SIG-M5 treated with dmso at 0.1 percent for 504 hours (cell line): ENCODE measurements around the gene PIGQ.
"Not testable (repeated sequence)": the region's sequence is repeated elsewhere in the genome, so short reads cannot be mapped to it uniquely, and the experiment has no call there.

Experiments
- DNase-seq: peaks from one replicate; lab custom pipeline; 2025; ENCODE audit not compliant: unreplicated experiment; lab: John Stamatoyannopoulos, UW

Gene PIGQ

DNA sequence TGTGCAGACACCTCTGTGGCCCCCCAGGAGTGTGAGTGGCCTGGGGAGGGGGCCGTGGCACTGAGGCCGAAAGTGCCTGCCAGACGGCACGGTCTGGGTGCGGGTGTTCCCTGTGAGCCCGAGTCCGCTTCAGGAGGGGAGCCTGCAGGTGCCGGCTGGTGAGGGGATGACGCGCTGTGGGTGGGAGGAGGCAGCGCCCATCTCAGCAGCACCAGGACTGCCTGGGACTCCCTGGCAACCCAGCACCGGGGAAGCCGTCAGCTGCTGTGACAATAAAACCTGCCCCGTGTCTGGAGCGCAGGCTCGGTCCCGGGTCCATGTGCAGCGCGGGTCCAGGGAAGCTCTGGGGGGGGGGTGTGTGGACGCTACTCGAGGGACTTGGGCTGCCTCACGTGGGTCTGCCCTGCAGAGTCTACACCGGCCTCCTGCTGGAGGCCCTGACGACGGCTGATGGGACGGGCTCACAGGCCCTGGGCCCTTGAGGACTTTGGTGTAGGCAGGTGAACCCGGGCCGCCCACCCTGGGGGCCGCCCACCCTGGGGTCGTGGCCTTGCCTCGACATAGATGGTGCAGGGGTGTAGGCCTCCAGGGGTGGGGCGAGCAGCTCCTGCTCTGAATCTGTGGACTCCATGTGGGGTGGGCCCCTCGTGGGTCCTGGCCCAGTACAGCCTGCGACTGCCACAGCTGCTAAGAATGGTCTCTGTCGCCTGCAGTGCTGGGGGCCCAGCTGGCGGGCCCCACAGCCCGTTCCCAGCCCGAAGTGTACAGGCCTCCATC is 14.2 kb downstream of the PIGQ start:
- DNase-seq = no peak

DNA sequence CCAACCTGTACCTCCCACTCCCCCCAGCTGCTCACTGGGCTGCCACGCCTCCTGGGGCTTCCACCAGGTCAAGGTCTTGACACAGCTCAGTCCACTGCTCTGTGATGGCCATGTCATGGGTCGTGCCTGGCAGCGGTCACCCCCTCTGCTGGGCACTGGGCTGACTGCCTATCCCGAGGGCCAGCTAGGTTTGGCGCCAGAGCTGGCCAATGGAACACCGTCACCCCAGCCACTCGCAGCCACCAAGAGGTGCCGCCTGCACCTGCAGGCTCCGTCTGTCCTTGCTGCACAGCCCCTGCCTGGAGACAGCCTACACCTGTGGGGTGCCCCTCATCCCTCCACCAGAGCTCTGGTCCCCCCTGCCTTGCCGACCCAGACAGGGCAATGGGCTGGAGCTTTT is 15.6 kb downstream of the PIGQ start:
- no peak for DNase-seq

GRCh38 chr16:586047-586644 is 16.4 kb downstream of the PIGQ start:
- DNase-seq = no peak

DNA sequence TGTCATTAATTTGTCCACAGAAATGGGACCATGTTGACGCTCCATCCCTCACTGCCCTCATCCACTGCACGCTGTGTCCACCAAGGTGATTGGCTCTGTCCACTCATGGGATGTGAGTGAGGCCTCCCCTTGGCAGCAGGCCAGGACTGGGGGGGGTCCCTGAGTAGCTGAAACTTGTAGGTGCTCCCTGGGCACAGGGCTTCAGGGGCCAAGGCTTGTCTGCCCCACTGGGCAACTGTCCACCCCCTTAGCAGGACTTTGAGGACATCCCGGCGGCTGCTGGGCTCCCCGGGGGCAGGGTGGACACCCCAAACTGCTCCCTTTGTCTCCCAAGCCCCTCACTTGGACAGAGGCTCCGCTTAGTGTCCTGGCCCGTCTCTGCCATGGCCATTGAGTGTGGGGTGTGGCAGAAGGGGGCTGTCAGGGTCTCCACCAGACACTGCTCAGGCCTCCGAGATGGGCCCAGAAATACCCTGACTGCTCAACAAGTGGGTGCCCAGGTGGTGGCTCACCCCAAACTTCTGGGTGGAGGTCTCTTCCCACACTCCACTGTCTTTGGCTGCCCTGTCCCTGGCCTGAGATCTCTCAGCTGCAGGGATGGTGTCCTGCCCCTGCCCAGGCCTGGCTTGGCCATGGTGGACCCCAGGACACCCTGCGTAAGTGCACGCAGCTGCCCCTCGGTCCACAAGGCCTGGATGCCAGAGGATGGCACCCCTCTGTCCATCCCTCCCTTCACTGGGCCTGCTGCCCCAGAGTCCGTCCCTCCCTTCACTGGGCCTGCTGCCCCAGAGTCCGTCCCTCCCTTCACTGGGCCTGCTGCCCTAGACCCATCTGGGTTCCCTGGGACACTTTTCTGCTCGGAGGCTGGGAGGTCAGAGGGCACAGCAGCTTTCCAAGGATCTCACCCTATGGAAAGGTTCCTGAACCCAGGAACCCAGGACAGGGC is 17.1 kb downstream of the PIGQ start:
- no peak for DNase-seq

GRCh38 chr16:588639-588888 is 18.8 kb downstream of the PIGQ start:
- DNase-seq = peak; percentile 19

DNA sequence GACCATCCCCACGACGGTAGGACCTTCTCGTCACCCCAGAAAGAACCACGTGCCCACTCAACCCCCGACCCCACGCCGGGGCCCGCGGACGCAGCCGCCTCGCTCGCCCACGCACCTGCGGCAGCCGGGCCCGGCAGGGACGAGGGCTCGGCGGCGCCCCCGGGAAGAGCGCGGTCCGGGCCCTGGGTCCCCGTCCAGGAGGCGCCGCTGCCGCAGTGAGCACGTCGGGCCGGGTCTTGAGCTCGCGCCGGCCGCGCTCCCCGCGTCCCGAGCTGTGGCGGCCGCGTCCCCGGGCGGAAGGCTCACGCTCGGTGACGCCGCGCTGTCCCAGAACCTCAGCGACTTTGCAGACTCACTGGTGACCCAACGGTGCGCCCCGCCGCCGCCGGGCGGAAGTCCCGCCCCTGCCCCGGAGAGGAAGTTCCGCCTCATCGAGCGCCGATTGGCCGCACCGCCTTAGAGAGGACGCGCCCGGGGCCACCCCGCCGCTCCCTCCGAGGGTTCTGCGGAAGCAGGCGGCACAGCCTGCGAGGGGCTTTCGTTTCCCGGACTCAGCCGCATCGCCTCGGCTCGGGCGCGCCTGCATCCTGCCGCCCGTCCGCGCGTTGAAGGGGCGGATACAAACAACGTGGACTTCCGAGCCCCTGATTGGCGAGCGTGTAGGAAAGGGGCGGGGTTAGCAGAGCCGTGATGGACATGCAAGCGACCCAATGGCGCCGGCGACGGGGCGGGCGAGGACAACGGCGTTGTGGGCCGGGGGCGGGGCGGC is 19.3 kb downstream of the PIGQ start:
- peak; percentile 85 for DNase-seq

- peak; percentile 92 for DNase-seq
Observed at GRCh38 chr16:589658-590187, 20.0 kb downstream of the PIGQ start, which contains the start of gene RAB40C. RAB40C (plus strand) TSS chr16:590066; CDS start chr16:590292, 226 bp downstream.

DNA sequence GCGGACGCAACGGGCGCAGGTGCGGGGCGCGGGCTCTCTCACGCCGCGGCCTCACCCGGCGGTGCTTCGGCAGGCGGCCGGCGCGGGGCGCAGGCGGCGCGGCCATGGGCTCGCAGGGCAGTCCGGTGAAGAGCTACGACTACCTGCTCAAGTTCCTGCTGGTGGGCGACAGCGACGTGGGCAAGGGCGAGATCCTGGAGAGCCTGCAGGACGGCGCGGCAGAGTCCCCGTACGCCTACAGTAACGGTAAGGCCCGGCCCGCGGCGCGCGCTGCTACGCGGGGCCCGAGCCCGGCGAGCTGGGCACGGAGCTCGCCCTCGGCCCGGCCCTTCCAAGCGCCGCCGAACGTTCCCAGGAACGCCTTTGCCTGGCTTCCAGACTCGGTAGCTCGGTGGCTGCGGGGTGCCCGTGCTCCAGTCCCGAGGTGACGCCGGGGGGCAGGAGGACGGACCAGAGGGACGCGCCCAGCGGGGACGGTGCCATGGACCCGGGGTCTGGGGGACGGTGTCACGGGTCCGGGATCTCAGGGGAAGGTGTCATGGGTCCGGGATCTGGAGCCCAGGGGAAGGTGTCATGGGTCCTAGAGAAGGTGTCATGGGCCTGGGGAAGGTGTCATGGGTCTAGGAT is 20.5 kb downstream of the PIGQ start:
- DNase-seq = no peak

DNA sequence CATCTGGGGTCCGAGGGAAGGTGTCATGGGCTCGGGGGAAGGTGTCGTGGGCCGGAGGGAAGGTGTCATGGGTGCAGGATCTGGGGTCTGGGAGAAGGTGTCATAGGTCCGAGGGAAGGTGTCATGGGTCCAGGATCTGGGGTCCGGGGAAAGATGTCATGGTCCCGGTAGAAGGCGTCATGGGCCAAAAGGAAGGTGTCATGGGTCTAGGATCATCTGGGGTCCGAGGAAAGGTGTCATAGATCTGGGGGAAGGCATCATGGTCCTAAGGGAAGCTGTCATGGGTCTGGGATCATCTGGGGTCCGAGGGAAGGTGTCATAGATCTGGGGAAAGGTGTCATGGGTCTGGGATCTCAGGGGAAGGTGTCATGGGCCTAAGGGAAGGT is 21.0 kb downstream of the PIGQ start:
- DNase-seq = no peak

DNA sequence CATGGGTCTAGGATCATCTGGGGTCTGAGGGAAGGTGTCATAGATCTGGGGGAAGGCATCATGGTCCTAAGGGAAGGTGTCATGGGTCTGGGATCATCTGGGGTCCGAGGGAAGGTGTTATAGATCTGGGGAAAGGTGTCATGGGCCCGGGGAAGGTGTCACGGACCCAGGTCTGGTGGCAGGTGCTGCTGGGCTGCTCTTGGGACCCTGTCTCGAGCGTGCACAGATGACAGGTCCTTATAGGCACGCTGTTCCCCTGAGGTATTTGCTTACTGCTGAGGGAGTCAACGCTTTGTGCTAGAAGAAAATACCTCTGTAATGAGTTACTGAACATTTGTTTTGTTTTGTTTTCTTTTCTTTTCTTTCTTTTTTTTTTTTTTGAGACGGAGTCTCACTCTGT is 21.5 kb downstream of the PIGQ start:
- no peak for DNase-seq

GRCh38 chr16:591892-592517 is 22.2 kb downstream of the PIGQ start:
- no peak for DNase-seq

DNA sequence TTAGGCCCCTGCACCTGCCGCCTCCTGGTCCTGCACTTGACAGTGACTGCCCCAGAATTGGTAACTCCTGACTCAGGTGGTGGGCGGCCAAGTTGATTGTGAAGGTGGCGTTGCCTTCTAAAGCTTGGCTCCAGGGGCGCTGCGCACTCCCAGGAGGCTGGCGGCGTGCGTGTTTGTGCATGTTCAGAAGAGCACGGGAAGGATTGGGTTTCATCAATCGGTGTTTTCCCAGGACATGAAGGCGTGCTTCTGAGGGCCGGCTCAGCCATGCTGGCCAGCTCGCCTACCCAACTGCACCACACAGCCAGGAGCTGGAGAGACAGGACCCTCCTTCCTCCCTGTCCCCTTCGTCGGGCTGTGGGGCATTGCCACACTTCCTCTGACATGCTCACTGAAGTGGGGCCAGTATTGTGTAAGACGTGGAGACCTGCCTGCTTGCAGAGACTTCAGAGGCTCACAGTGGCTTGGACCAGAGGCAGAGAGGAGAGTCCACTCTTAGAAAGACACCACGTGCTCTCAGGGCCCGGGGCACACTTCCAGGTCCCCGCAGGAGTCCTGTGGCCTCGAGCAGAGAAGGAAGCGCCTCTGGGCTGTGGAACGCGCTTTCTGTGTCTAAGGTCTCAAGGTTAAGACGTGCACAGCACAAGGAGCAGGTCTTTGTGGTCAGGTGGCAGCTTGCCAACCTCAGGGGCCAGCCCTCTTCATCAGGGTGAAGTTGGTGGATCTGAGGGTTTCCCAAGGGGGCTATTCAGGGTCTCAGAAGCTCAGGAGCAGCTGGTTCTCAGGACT is 22.9 kb downstream of the PIGQ start:
- peak; percentile 87 for DNase-seq

- DNase-seq = peak; percentile 50
Observed at GRCh38 chr16:593406-593805, 23.6 kb downstream of the PIGQ start.

- DNase-seq = no peak
Observed at GRCh38 chr16:593807-594206, 24.0 kb downstream of the PIGQ start.

DNA sequence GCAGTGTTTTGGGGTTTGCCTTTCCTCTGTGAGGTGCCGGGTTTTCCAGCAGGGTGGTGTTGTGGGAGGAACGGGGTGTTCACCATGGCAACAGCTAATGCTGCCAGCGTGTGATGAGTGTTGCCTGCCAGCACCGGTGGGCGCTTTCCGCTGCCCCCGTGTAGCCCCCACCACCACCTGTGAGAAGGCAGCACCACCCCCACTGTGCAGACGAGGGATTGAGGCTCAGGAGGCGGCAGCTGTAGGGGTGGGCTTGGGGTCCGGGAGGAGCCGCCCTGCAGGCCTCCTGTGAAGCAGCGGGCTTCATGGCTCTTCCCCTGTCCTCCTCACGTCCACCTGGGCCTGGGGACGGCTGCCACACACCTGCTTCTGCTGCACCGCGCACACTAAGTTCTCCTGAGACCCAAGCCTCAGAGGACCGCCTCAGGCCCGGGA is 25.3 kb downstream of the PIGQ start:
- no peak for DNase-seq

DNA sequence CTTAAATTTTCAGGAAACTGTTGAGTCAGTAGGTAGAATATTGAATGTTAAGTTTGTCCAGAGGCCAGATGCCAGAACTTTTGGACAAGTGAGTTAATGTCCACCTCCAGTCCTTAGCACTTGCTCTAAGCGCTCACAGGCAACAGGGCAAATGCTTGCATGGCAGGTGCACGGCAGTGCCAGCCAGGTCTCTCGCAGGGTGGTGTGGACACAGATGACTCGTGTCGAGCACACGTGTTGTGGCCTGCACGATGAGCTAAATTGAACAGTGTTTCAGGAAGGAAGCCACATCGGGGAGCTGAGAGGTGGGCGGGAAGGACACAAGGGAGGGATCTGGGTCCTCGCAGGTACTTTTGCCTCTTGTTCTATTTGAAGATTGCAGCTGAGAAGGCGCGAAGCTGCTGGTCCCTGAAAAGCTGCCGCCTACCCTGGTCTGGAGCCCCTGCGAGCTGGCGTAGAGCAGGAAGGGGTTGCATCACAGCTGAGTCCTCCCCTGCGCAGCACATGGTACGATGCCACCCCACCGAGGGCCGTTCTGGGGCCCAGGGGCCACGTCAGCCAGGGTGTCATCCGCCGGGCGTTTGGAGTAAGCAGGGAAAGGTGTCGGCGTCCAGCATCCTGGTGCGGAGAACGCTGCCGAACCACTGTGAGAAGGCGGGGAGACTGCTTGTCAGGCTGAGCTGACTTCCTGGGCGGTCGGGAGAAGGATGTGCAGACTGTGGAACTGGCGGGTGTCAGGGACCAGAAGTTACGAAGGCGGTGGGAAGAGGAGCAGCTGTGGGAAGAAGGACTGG is 26.4 kb downstream of the PIGQ start:
- DNase-seq = peak; percentile 10

DNA sequence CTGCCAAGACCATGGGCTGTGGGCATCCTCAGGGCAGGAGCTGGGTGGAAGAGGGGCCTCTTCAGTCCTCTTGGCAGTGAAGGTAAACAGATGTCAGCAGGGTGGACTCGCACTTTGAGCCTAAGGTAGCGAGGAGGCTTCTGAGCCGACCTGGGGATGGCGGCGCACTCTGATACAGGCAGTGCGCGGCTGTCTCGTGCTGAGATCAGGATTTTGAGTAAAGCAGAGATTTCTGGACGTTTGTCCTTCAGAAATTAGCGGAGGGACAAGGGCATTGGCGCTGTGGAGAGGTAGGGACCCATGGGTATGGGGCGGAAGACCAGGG is 26.9 kb downstream of the PIGQ start:
- DNase-seq = no peak

DNA sequence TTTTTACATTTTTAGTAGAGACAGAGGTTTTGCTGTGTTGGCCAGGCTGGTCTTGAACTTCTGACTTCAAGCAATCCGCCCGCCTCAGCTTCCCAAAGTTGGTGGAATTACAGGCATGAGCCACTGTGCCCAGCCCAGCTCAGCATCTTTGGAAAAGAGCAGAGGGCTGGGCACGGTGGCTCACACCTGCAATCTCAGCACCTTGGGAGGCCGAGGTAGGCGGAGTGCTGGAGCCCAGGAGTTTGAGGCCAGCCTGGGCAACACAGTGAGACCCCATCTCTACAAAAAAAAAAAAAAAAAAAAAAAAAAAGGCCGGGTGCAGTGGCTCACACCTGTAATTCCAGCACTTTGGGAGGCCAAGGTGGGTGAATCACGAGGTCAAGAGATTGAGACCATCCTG is 27.9 kb downstream of the PIGQ start:
- not testable (repeated sequence) for DNase-seq
